Measurements from ENCODE around the gene GUCA1A.

GRCh38 chr6:42228305-42228704 lies 55.1 kb downstream of the GUCA1A start:
- no peak for TF ChIP-seq SIN3A (IDR thresholded peaks at IDR 0.05; ENCODE audit: borderline replicate concordance, insufficient read depth, low read length)
- TF ChIP-seq, protein P1, sequence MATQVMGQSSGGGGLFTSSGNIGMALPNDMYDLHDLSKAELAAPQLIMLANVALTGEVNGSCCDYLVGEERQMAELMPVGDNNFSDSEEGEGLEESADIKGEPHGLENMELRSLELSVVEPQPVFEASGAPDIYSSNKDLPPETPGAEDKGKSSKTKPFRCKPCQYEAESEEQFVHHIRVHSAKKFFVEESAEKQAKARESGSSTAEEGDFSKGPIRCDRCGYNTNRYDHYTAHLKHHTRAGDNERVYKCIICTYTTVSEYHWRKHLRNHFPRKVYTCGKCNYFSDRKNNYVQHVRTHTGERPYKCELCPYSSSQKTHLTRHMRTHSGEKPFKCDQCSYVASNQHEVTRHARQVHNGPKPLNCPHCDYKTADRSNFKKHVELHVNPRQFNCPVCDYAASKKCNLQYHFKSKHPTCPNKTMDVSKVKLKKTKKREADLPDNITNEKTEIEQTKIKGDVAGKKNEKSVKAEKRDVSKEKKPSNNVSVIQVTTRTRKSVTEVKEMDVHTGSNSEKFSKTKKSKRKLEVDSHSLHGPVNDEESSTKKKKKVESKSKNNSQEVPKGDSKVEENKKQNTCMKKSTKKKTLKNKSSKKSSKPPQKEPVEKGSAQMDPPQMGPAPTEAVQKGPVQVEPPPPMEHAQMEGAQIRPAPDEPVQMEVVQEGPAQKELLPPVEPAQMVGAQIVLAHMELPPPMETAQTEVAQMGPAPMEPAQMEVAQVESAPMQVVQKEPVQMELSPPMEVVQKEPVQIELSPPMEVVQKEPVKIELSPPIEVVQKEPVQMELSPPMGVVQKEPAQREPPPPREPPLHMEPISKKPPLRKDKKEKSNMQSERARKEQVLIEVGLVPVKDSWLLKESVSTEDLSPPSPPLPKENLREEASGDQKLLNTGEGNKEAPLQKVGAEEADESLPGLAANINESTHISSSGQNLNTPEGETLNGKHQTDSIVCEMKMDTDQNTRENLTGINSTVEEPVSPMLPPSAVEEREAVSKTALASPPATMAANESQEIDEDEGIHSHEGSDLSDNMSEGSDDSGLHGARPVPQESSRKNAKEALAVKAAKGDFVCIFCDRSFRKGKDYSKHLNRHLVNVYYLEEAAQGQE (IDR thresholded peaks at IDR 0.05; ENCODE audit: insufficient read depth in 1 of 2, low read depth in 2 of 2, low read length in 2 of 2) = no peak
- TF ChIP-seq TAF1 (IDR thresholded peaks at IDR 0.05; ENCODE audit: borderline replicate concordance, insufficient read depth, low read length) = no peak

Data from PFSK-1 (cell line).